Vagina (tissue), 2 donors: ENCODE measurements around the gene TRIO. TPM values are rescaled to one million over a fixed set of nuclear protein-coding genes. Genes with fewer than 3 reads are reported as not detected.

ENCODE experiments used
- DNase-seq, 2 donors: peaks; one replicate each; pipeline ENCODE4 v3.0.0-alpha.2; 2017; ENCODE audit errors: extremely low spot score in 2 of 2
- H3K27ac ChIP-seq: fragments of 200-600 bp; sonication (generic); one replicate; pipeline ENCODE4 v1.5.1; 2019
- H3K27me3 ChIP-seq: fragments of 200-600 bp; sonication (generic); one replicate; pipeline ENCODE4 v1.5.1; 2019
- H3K36me3 ChIP-seq, 2 donors: fragments of 200-600 bp; sonication (generic); one replicate each; pipeline ENCODE4 v1.5.1; 2017 to 2019
- H3K4me1 ChIP-seq: fragments of 200-600 bp; sonication (generic); one replicate; pipeline ENCODE4 v1.5.1; 2019
- H3K4me3 ChIP-seq, 2 donors: fragments of 200-600 bp; sonication (generic); 1 replicate in 1 of 2; 2 replicates in 1 of 2; pipeline ENCODE4 v1.5.1; 2016 to 2019
- H3K9me3 ChIP-seq: fragments of 200-600 bp; sonication (generic); one replicate; pipeline ENCODE4 v1.5.1; 2019
- POLR2A ChIP-seq, 2 donors: fragments of 450-650 bp; IDR thresholded peaks; one replicate each; pipeline ENCODE4 v1.6.1; 2017; ENCODE audit warnings: antibody characterized with exemption in 2 of 2, mild to moderate bottlenecking in 2 of 2, moderate library complexity in 2 of 2
- POLR2AphosphoS5 ChIP-seq, 2 donors: sonication (generic); formaldehyde crosslinking; IDR thresholded peaks; one replicate each; pipeline ENCODE4 v1.9.0; 2017; ENCODE audit warnings: antibody characterized with exemption in 2 of 2, mild to moderate bottlenecking in 2 of 2, low read depth in 1 of 2; ENCODE audit not compliant: insufficient read depth in 1 of 2
- intact Hi-C: fragments of 100-400 bp; cut with DNase I; formaldehyde crosslinking; loops from one replicate; pipeline ENCODE4 v1.15.1; 2023
- total RNA-seq: library from RNA; depleted of rRNA; stranded (reverse); fragments of >200 nt; gene quantifications from one replicate; pipeline ENCODE4 v1.2.3, GENCODE V29; 2016
- TF ChIP-seq, protein P1 (sequence below), 3 experiments: fragments of 450-650 bp in 2 of 3; fragments of 200-600 bp in 1 of 3; sonication (generic) in 1 of 3; IDR thresholded peaks; one replicate each; pipeline ENCODE4 v1.5.1; 2017 to 2019; ENCODE audit warnings: antibody characterized with exemption in 3 of 3, mild to moderate bottlenecking in 2 of 3, moderate library complexity in 2 of 3

TRIO gene
- total RNA-seq, 1 donor from 2014 or later: 142 TPM

GRCh38 chr5:14114615-14115251, 28.4 kb upstream of the TRIO start:
- H3K36me3 ChIP-seq: no peaks in the 10 kb centered on the region
- H3K27me3 ChIP-seq: no peaks in the 10 kb centered on the region
- H3K9me3 ChIP-seq: no peaks in the 10 kb centered on the region
- no peak for DNase-seq
- no peaks in the 10 kb centered on the region for H3K4me1 ChIP-seq
- intact Hi-C loops: no loop called here
- no peak overlapping the region for H3K4me3 ChIP-seq
- H3K27ac ChIP-seq: no peak overlapping the region
- TF ChIP-seq POLR2A (IDR thresholded peaks at IDR 0.05) (no peak), POLR2AphosphoS5 (IDR thresholded peaks at IDR 0.05; ENCODE audit: insufficient read depth in 1 of 2, low read depth in 1 of 2) (no peak)
- TF ChIP-seq, protein P1, sequence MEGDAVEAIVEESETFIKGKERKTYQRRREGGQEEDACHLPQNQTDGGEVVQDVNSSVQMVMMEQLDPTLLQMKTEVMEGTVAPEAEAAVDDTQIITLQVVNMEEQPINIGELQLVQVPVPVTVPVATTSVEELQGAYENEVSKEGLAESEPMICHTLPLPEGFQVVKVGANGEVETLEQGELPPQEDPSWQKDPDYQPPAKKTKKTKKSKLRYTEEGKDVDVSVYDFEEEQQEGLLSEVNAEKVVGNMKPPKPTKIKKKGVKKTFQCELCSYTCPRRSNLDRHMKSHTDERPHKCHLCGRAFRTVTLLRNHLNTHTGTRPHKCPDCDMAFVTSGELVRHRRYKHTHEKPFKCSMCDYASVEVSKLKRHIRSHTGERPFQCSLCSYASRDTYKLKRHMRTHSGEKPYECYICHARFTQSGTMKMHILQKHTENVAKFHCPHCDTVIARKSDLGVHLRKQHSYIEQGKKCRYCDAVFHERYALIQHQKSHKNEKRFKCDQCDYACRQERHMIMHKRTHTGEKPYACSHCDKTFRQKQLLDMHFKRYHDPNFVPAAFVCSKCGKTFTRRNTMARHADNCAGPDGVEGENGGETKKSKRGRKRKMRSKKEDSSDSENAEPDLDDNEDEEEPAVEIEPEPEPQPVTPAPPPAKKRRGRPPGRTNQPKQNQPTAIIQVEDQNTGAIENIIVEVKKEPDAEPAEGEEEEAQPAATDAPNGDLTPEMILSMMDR (IDR thresholded peaks at IDR 0.05): no peak

GRCh38 chr5:14115323-14115895, 27.7 kb upstream of the TRIO start:
- no peak for DNase-seq
- no peak for TF ChIP-seq POLR2A (IDR thresholded peaks at IDR 0.05)
- Histone ChIP-seq H3K27ac (no peak overlapping the region), H3K27me3 (no peaks in the 10 kb centered on the region), H3K9me3 (no peaks in the 10 kb centered on the region), H3K4me1 (no peaks in the 10 kb centered on the region), H3K4me3 (no peak overlapping the region), H3K36me3 (no peaks in the 10 kb centered on the region)
- intact Hi-C loops: no loop called here

- no peaks in the 10 kb centered on the region for H3K4me1 ChIP-seq
- H3K4me3 ChIP-seq: no peak overlapping the region
- intact Hi-C loops: no loop called here
- no peak overlapping the region for H3K27ac ChIP-seq
- H3K36me3 ChIP-seq: no peaks in the 10 kb centered on the region
- peak in 1 of 2 donors; percentile 75 for DNase-seq
- TF ChIP-seq, protein P1 (IDR thresholded peaks at IDR 0.05): no peak
- TF ChIP-seq POLR2AphosphoS5 (IDR thresholded peaks at IDR 0.05; ENCODE audit: insufficient read depth in 1 of 2, low read depth in 1 of 2): no peak
- TF ChIP-seq POLR2A (IDR thresholded peaks at IDR 0.05): no peak
- H3K27me3 ChIP-seq: no peaks in the 10 kb centered on the region
- H3K9me3 ChIP-seq: no peaks in the 10 kb centered on the region
Measured at GRCh38 chr5:14118551-14119320, 24.4 kb upstream of the TRIO start.

GRCh38 chr5:14120176-14120575, 23.0 kb upstream of the TRIO start:
- H3K36me3 ChIP-seq: no peaks in the 10 kb centered on the region
- no peaks in the 10 kb centered on the region for H3K4me1 ChIP-seq
- intact Hi-C loops: no loop called here
- TF ChIP-seq, protein P1 (IDR thresholded peaks at IDR 0.05): no peak
- no peak for TF ChIP-seq POLR2AphosphoS5 (IDR thresholded peaks at IDR 0.05; ENCODE audit: insufficient read depth in 1 of 2, low read depth in 1 of 2)
- TF ChIP-seq POLR2A (IDR thresholded peaks at IDR 0.05): no peak
- H3K9me3 ChIP-seq: no peaks in the 10 kb centered on the region
- H3K4me3 ChIP-seq: no peak overlapping the region
- DNase-seq: no peak
- no peaks in the 10 kb centered on the region for H3K27me3 ChIP-seq
- no peak overlapping the region for H3K27ac ChIP-seq

DNA sequence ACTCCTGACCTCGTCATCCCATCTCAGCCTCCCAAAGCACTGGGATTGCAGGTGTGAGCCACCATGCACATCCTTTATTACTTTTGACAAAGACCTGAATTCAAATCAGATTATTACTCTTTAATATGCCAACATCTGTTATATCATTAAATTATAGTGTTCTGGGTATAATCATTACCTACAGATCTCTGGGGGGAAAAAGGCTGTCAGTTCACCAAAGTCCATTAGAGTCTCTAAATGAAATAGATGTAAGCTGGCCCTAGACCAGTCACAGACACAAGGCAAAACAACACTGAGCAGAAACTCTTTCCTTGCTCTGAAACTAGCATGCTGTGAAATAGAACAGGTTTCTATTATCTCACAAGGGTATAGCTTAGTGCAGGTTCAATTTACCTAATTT, 21.6 kb upstream of the TRIO start:
- H3K36me3 ChIP-seq: no peaks in the 10 kb centered on the region

More for the DNA sequence above, 21.6 kb upstream of the TRIO start:
- H3K4me3 ChIP-seq: no peak overlapping the region
- TF ChIP-seq POLR2A (IDR thresholded peaks at IDR 0.05) (no peak), POLR2AphosphoS5 (IDR thresholded peaks at IDR 0.05; ENCODE audit: insufficient read depth in 1 of 2, low read depth in 1 of 2) (no peak)
- TF ChIP-seq, protein P1 (IDR thresholded peaks at IDR 0.05): no peak
- no peaks in the 10 kb centered on the region for H3K9me3 ChIP-seq
- no peak for DNase-seq
- intact Hi-C loops: no loop called here
- H3K4me1 ChIP-seq: no peaks in the 10 kb centered on the region
- no peak overlapping the region for H3K27ac ChIP-seq
- no peaks in the 10 kb centered on the region for H3K27me3 ChIP-seq
